GM13976 (cell line): ENCODE data around the gene LARP4B.

Experiments used
- DNase-seq: peaks from one replicate; pipeline ENCODE4 v3.0.0; 2012; ENCODE audit warnings: low spot score
- in situ Hi-C: fragments of 300-500 bp; cut with MboI; formaldehyde crosslinking; loops from one replicate; pipeline ENCODE4 v1.12.0; 2022; ENCODE audit warnings: low sequenced_read_pairs, mixed read lengths, inconsistent platforms; ENCODE audit not compliant: unreplicated experiment
- TF ChIP-seq, protein P1 (sequence below): IDR thresholded peaks from 2 replicates; pipeline ENCODE4 v1.5.1; 2012; ENCODE audit warnings: borderline replicate concordance, mild to moderate bottlenecking; ENCODE audit not compliant: insufficient read depth; ENCODE audit errors: extremely low read depth, missing control alignments, control extremely low read depth

The LARP4B gene

DNA sequence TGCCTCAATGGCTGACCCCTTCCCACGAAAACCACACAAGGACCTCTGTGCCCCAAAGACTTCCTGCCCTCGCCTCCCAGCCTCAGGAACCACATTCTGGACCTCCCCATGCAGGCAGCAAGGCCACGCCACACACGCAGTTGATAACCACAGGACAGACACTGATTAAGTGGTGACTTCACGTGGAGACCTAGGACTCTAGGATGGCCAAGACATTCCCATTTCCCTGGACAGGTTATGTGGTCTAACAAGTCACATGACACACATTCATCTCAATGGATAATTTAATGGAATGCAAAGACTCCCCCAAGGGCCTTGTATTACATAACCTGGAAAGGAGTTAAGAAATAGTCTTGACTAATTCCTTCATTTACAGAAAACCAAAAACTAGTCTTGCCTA, 110.2 kb downstream of the LARP4B start:
- TF ChIP-seq, protein P1, sequence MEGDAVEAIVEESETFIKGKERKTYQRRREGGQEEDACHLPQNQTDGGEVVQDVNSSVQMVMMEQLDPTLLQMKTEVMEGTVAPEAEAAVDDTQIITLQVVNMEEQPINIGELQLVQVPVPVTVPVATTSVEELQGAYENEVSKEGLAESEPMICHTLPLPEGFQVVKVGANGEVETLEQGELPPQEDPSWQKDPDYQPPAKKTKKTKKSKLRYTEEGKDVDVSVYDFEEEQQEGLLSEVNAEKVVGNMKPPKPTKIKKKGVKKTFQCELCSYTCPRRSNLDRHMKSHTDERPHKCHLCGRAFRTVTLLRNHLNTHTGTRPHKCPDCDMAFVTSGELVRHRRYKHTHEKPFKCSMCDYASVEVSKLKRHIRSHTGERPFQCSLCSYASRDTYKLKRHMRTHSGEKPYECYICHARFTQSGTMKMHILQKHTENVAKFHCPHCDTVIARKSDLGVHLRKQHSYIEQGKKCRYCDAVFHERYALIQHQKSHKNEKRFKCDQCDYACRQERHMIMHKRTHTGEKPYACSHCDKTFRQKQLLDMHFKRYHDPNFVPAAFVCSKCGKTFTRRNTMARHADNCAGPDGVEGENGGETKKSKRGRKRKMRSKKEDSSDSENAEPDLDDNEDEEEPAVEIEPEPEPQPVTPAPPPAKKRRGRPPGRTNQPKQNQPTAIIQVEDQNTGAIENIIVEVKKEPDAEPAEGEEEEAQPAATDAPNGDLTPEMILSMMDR, result no peak
- in situ Hi-C loops, result no loop called here

DNA sequence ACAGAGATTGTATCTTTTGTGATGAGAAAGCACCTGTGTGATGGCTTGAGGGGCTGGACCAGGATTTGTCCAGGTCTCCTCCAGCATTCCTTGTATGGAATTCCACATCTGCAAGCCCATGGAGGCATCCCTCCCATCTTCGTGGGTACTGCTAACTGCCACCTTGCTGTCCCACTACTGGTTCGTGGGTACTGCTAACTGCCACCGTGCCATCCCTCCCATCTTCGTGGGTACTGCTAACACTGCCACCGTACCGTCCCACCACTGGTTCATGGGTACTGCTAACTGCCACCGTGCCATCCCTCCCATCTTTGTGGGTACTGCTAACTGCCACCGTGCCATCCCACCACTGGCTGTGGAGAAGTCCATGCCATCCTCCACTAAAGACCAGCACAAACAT, 111.7 kb downstream of the LARP4B start:
- in situ Hi-C loops, result no loop called here
- TF ChIP-seq, protein P1, result no peak
- DNase-seq, result no peak

More for the DNA sequence above, 110.2 kb downstream of the LARP4B start:
- DNase-seq, result no peak

DNA sequence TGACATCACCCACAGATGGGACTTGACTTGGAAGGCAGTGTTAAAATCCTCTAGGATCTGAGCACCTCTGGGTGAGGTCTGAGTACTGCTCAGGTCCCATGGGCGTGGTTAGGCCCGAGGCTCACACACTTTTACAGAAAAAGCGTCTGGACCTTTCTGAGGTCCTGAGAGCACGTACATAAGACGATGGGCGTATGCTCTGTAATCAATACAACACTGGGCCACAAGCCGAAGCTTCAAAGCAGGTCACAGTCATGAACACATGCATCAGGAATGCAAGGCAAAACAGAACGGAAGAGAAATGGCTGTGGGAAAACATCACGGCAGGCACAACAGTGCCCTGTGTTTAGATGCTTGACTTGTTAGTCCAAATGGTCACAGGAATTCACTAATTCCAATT, 112.2 kb downstream of the LARP4B start:
- no peak for DNase-seq
- in situ Hi-C loops, result no loop called here
- TF ChIP-seq, protein P1, result no peak

DNA sequence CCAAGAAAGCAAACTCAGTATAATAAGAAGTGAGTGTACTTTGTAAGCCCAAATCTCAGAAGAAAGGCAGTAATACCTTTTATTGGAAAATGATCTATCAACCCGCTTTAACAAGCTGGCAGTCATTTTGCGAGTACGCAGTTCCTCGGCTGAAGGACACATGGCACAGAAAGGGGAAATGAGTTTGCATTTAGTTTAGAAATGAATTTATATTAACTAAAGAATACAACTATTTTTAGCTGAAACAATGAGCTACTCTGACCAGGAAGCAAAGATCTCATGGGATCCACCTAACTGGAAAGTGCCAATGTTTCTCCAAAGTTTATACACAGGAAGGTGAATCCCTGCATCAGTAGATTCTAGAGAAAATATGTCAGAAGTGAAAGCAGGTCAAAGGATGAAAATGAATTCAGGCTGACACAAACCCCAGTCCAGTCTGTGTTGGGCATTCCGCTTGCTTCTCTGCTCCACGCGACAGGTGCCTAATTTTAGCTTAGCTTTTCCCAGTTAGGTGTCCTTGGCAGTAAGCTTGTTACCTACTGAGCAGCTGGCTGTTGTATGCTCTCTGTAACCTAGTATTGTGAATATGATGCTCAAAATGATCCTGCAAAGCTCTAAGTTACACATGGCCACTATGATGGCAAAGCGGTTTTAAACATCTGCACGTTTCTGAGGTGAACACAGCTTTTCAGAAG, 112.8 kb downstream of the LARP4B start:
- in situ Hi-C loops, result no loop called here
- DNase-seq, result no peak
- TF ChIP-seq, protein P1, result no peak

DNA sequence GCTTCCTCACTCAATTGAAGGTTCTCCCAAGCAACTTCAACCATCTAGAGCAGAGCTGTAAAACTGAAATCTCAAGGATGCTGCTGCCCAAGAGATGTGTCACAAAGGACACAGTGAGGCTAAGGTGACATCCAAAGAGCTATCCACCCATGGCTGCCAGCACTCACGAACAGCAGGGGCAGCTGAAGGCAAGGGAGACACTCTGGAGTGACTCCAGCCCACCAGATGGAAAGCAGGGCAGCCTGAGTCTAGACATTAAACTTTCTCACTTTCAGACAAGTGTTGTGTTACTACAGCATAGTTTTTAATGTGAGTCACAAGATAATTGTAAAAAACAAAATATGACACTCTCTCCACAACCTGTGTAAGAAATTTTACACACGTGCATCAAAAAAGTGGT, 113.5 kb downstream of the LARP4B start:
- no peak for DNase-seq
- in situ Hi-C loops, result no loop called here
- TF ChIP-seq, protein P1, result no peak

DNA sequence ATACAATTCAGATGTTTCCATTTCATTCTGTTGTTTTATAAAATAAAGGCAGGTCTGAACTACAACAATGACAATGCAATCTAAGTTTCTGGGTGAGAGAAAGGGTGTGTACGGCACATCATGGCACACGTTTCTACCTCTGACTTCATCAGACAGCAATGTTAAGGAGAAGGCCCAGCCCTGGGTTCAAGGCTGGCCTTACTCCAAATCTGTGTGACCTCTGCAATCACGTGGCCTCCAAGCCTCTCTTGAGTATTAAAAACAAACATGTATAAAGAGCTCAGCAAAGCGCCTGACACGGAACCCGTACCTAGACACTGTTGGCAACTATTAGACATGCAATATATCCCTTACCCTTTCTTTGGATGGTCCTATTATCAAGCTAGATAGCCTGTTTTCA, 114.1 kb downstream of the LARP4B start:
- TF ChIP-seq, protein P1, result no peak
- in situ Hi-C loops, result no loop called here
- no peak for DNase-seq
